ENCODE data around the gene RNH1.

The RNH1 gene

GRCh38 chr11:499201-500076 lies 7.6 kb downstream of the RNH1 start:
- FAIRE-seq, result no peak
- DNase-seq (ENCODE audit: low spot score), result no peak

- no peak for FAIRE-seq
These were observed 8.5 kb downstream of the RNH1 start for GRCh38 chr11:498297-499181.

GRCh38 chr11:497565-498296 lies 9.3 kb downstream of the RNH1 start:
- no peak for FAIRE-seq
- no peak for DNase-seq (ENCODE audit: low spot score)

More at GRCh38 chr11:498297-499181, 8.5 kb downstream of the RNH1 start:
- no peak for DNase-seq (ENCODE audit: low spot score)

GRCh38 chr11:496834-497564 lies 10.0 kb downstream of the RNH1 start:
- DNase-seq (ENCODE audit: low spot score), result no peak
- FAIRE-seq, result no peak

GRCh38 chr11:495537-495931 lies 11.5 kb downstream of the RNH1 start:
- no peak for FAIRE-seq
- DNase-seq (ENCODE audit: low spot score), result no peak

- no peak for DNase-seq (ENCODE audit: low spot score)
- no peak for FAIRE-seq
These were observed 12.1 kb downstream of the RNH1 start for GRCh38 chr11:494761-495536.

- FAIRE-seq, result no peak
- DNase-seq (ENCODE audit: low spot score), result no peak
These were observed 14.4 kb downstream of the RNH1 start for GRCh38 chr11:492427-493226.

- FAIRE-seq, result no peak
These were observed 15.7 kb downstream of the RNH1 start for GRCh38 chr11:491358-491757.

GRCh38 chr11:490930-491260 lies 16.1 kb downstream of the RNH1 start:
- DNase-seq (ENCODE audit: low spot score) (no peak), FAIRE-seq (no peak)

More at GRCh38 chr11:491358-491757, 15.7 kb downstream of the RNH1 start:
- no peak for DNase-seq (ENCODE audit: low spot score)

GRCh38 chr11:490186-490929 lies 16.7 kb downstream of the RNH1 start:
- no peak for FAIRE-seq
- DNase-seq (ENCODE audit: low spot score), result no peak

GRCh38 chr11:489610-490185 lies 17.3 kb downstream of the RNH1 start:
- FAIRE-seq, result no peak
- DNase-seq (ENCODE audit: low spot score), result no peak

- DNase-seq (ENCODE audit: low spot score), result no peak
- no peak for FAIRE-seq
These were observed 18.1 kb downstream of the RNH1 start for GRCh38 chr11:488992-489391.

GRCh38 chr11:488579-488978 lies 18.5 kb downstream of the RNH1 start:
- DNase-seq (ENCODE audit: low spot score), result no peak
- FAIRE-seq, result no peak

- FAIRE-seq, result no peak
- DNase-seq (ENCODE audit: low spot score), result no peak
These were observed 19.0 kb downstream of the RNH1 start for GRCh38 chr11:488062-488461.

- no peak for DNase-seq (ENCODE audit: low spot score)
- no peak for FAIRE-seq
These were observed 19.4 kb downstream of the RNH1 start for GRCh38 chr11:487571-488021.

GRCh38 chr11:486189-486588 lies 20.9 kb downstream of the RNH1 start:
- no peak for DNase-seq (ENCODE audit: low spot score)
- FAIRE-seq, result no peak

GRCh38 chr11:484616-485015 lies 22.4 kb downstream of the RNH1 start:
- DNase-seq (ENCODE audit: low spot score) (no peak), FAIRE-seq (no peak)

GRCh38 chr11:479311-479710 lies 27.7 kb downstream of the RNH1 start:
- DNase-seq (ENCODE audit: low spot score) (no peak), FAIRE-seq (no peak)
